Measurements from ENCODE around the gene FOXO3. TPM values are rescaled to one million over a fixed set of nuclear protein-coding genes. Genes with fewer than 3 reads are reported as not detected.

FOXO3 gene
- total and polyA plus RNA-seq, 2 of the 8 experiments (the other 6 are each of a cell fraction or from before 2014, with no cell fraction given) = 13.1 to 19.3 TPM

GRCh38 chr6:108733051-108733450 is 172.3 kb downstream of the FOXO3 start:
- no peak for FAIRE-seq
- no peak overlapping the region for H3K14ac ChIP-seq (ENCODE audit: insufficient read length)

More at GRCh38 chr6:108733051-108733450, 172.3 kb downstream of the FOXO3 start:
- Histone ChIP-seq H3K27ac (ENCODE audit: low read depth, low read length) (no peak overlapping the region), H4K5ac (ENCODE audit: insufficient read length, low read depth, low read length) (no peak overlapping the region), H3K79me1 (ENCODE audit: low read depth, low read length) (no peaks in the 10 kb centered on the region), H2BK5ac (ENCODE audit: low read depth, low read length) (no peak overlapping the region; the same call in 1 of the 2 replicates), H2AK5ac (ENCODE audit: low read depth, low read length) (0 out of 2 replicates have a peak overlapping the region, but pooled peaks have one; percentile 30), H2BK15ac (ENCODE audit: low read length) (0 out of 2 replicates have a peak overlapping the region, but pooled peaks have one; percentile 46), H3K56ac (replicated peaks; ENCODE audit: insufficient read length, low read depth, low read length) (no peak overlapping the region), H4K20me1 (replicated peaks in 1 of 2; ENCODE audit: control insufficient read depth in 1 of 2, insufficient read depth in 2 of 2, low read length in 2 of 2) (no peaks in the 10 kb centered on the region), H2BK120ac (replicated peaks; ENCODE audit: low read depth, low read length) (no peak overlapping the region), H3K4me2 (ENCODE audit: insufficient read depth in 1 of 2, low read depth in 2 of 2, low read length in 2 of 2) (0 out of 4 replicates have a peak overlapping the region, but pooled peaks of 1 of the 2 experiments have one; percentile 10), H3K4me1 (replicated peaks in 1 of 4; ENCODE audit: control insufficient read depth in 3 of 4, insufficient read depth in 4 of 4, low read length in 3 of 4) (peaks cover 6 to 18% (median 17%) of the 10 kb centered on the region in 4 experiments), H4K8ac (ENCODE audit: extremely low read depth, insufficient read depth, low read length) (no peak overlapping the region), H4K91ac (replicated peaks; ENCODE audit: insufficient read length, low read length) (no peak overlapping the region), H2BK12ac (ENCODE audit: low read depth, low read length) (0 out of 2 replicates have a peak overlapping the region, but pooled peaks have one; percentile 19), H2BK20ac (ENCODE audit: low read length) (peak overlapping the region; percentile 80; the same call in 1 of the 2 replicates), H3K23me2 (ENCODE audit: low read depth, low read length) (no peaks in the 10 kb centered on the region), H3K23ac (ENCODE audit: insufficient read length) (no peak overlapping the region), H3K27me3 (replicated peaks in 1 of 4; ENCODE audit: control insufficient read depth in 3 of 4, extremely low read depth in 1 of 4, insufficient read depth in 3 of 4, low read length in 3 of 4) (peaks cover 0 to 8% (median 4%) of the 10 kb centered on the region in 4 experiments; a peak in 3 of 7 replicates), H3K4me3 (ENCODE audit: extremely low read depth in 1 of 4, insufficient read depth in 2 of 4, low read depth in 3 of 4, low read length in 4 of 4) (no peak overlapping the region; a peak in 1 of 8 replicates), H3K9ac (replicated peaks in 1 of 4; ENCODE audit: extremely low read depth in 1 of 4, low read depth in 3 of 4, low read length in 3 of 4) (no peak overlapping the region), H3K4ac (replicated peaks; ENCODE audit: insufficient read length, low read depth, low read length) (no peak overlapping the region), H3K79me2 (ENCODE audit: control insufficient read depth in 1 of 2, insufficient read depth in 2 of 2, low read length in 2 of 2) (no peaks in the 10 kb centered on the region), H3K18ac (ENCODE audit: extremely low read depth, low read length) (peak overlapping the region; percentile 39; the same call in 1 of the 2 replicates), H3K9me3 (ENCODE audit: insufficient read depth in 2 of 2, low read depth in 1 of 2, low read length in 1 of 2) (no peaks in the 10 kb centered on the region), H2AFZ (ENCODE audit: low read length) (no peak overlapping the region), H3K36me3 (ENCODE audit: control insufficient read depth in 2 of 4, insufficient read depth in 4 of 4, low read length in 3 of 4) (no peaks in the 10 kb centered on the region)
- ChIA-PET CTCF (ENCODE audit: partially characterized antibody) (interaction anchor here (0.6 to 1.5 kb wide), 4 partner anchors 12 to 175 kb away, joined by 3 to 4 read pairs (median 3); no protein-coding TSS in a partner anchor), POLR2A (ENCODE audit: partially characterized antibody) (no interaction called here)
- no peak for DNase-seq (ENCODE audit: low read depth in 1 of 2, low spot score in 2 of 2)
- no peak for TF ChIP-seq RFX5 (IDR thresholded peaks at IDR 0.05; ENCODE audit: borderline replicate concordance, low read depth, low read length)
- no peak for TF ChIP-seq POU5F1 (IDR thresholded peaks at IDR 0.05; ENCODE audit: low read depth, low read length)
- no peak for TF ChIP-seq SP2 (IDR thresholded peaks at IDR 0.05; ENCODE audit: low read length)
- no peak for TF ChIP-seq USF2 (IDR thresholded peaks at IDR 0.05; ENCODE audit: low read length)
- no peak for TF ChIP-seq ATF3 (IDR thresholded peaks at IDR 0.05; ENCODE audit: insufficient read depth, low read depth, low read length)
- TF ChIP-seq RXRA (IDR thresholded peaks at IDR 0.05; ENCODE audit: insufficient read depth, low read depth, low read length) = no peak
- TF ChIP-seq POLR2AphosphoS5 (IDR thresholded peaks at IDR 0.05; ENCODE audit: low read depth, low read length) = no peak
- 80% methylated on average over 1 of the region's 1 CpG; no CpG with 5 or more reads in 1 of the 2 experiments for WGBS, 2 experiments (ENCODE audit: extremely low coverage in 1 of 2, insufficient coverage in 1 of 2, insufficient read length in 1 of 2, insufficient replicate concordance in 2 of 2, low coverage in 1 of 2, low lambda C conversion rate in 2 of 2, missing lambda C conversion rate in 1 of 2)
